Measurements from ENCODE around the gene KCNH2. TPM values are rescaled to one million over a fixed set of nuclear protein-coding genes. Genes with fewer than 3 reads are reported as not detected.
"Not testable (repeated sequence)": the region's sequence is repeated elsewhere in the genome, so short reads cannot be mapped to it uniquely, and the experiment has no call there.

The KCNH2 gene
- total RNA-seq, 2 donors from 2014 or later = 0.92 to 10.4 TPM

DNA sequence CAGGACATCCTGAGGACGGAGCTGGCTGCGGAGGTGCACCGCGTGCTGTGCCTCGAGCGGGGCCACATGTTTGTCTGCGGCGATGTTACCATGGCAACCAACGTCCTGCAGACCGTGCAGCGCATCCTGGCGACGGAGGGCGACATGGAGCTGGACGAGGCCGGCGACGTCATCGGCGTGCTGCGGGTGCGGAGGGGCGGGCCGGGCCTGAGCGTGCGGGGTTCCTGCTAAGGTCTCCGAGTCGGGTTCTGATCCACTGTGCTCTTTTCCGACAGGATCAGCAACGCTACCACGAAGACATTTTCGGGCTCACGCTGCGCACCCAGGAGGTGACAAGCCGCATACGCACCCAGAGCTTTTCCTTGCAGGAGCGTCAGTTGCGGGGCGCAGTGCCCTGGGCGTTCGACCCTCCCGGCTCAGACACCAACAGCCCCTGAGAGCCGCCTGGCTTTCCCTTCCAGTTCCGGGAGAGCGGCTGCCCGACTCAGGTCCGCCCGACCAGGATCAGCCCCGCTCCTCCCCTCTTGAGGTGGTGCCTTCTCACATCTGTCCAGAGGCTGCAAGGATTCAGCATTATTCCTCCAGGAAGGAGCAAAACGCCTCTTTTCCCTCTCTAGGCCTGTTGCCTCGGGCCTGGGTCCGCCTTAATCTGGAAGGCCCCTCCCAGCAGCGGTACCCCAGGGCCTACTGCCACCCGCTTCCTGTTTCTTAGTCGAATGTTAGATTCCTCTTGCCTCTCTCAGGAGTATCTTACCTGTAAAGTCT is 35.8 kb upstream of the KCNH2 start:
- DNase-seq (peak; percentile 70 to 82), ATAC-seq (peak; percentile 5)
- intact Hi-C loops (cut with DNase I, micrococcal nuclease) = no loop called here

DNA sequence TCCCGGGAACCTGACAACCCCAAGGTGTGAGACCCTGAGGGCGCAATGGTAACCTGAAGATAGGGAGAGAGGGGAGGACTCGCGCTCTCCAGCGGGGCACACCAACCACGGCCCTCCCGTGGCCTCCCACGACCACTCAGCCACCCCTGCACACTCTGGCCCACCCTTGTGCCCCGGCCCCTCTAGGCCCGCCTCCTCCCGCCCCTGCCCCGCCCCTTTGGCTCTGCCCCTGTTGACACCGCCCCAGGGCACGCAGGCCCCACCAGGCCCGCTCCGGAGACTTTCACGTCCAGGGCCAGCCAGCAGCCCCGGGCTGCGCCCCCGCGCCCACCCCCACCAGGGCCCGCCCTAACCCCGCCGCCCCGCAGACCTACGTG is 35.2 kb upstream of the KCNH2 start:
- intact Hi-C loops (cut with DNase I, micrococcal nuclease) = no loop called here
- DNase-seq = no peak
- ATAC-seq = no peak

DNA sequence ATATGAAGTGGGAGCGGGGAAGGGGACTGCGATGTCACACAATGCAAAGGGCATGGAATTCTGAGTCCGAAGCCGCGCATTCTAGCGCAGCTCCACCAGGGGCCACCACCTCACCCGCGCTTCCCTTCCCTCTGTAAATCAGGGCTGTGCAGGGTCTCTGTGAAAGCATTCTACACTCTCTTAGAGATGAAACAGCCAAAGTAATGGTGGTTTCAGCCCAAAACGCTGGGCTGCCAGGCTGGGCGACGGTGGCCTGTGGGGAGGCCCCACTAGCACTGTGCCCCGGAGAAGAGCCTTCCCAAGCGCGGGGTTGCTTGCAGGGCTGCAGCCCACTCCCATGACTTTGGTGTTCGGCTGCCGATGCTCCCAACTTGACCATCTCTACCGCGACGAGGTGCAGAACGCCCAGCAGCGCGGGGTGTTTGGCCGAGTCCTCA is 34.8 kb upstream of the KCNH2 start:
- ATAC-seq (no peak), DNase-seq (no peak)
- intact Hi-C loops (cut with DNase I, micrococcal nuclease) = no loop called here

DNA sequence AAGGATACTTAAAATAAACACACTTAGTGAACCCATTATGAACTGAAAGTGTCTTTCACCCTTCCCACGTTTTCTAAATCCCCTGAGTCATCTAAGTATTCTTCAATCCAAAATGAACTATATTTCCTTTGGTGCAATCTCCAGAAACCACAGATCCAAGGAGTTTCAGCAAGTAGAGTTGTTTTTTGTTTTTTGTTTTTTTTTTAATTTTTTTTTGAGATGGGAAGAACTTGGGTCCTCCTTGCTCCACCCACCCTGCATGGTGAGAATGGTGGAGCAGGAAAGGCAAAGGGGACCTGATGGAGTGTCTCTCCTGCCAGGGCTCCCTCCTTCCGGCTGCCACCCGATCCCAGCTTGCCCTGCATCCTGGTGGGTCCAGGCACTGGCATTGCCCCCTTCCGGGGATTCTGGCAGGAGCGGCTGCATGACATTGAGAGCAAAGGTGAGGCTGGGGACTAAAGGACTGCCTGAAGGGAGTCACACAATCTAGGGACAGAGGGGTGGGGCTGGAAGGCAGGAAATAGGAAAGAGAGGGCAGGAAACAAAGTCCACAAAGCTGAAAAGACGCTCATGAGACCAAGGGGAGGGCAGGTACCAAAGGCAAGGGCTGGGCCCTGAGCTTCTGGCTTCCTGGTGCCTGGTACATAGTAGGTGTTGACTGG is 34.0 kb upstream of the KCNH2 start:
- intact Hi-C loops (cut with DNase I, micrococcal nuclease) = no loop called here
- peak; percentile 46 to 74 for DNase-seq
- peak; percentile 87 for ATAC-seq

DNA sequence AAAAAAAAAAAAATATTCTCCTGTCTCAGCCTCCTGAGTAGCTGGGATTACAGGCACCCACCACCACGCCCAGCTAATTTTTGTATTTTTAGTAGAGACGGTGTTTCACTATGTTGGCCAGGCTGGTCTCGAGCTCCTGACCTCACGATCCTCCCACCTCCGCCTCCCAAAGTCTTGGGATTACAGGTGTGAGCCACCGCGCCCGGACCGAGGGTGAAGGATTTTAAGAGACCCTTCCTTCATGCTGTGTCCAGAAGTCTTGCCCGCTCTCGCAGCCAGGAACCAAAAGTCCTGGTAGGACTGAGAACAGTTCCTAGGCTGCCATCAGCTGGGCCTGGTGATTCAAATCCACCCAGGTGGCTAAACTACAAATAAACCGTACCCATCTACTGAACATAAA is 33.5 kb upstream of the KCNH2 start:
- not testable (repeated sequence) for ATAC-seq

DNA sequence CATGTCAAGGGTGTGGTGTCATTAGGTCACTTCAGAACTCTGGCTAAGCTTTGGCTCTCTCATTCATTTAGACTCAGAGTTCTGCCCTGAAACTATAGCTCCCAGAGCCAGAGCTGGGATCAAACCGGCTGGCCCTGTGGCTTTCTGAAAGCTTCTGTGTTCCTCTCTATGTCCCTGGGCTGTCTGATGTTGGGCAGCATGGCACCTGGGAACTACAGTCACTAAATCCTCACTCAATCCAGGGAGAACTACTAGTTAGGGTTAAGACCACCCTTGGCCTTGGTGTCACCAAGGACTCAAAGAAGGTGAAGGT is 32.9 kb upstream of the KCNH2 start:
- no peak for ATAC-seq
- DNase-seq = no peak
- intact Hi-C loops (cut with DNase I, micrococcal nuclease) = no loop called here

More for the DNA sequence above, 33.5 kb upstream of the KCNH2 start:
- intact Hi-C loops (cut with DNase I, micrococcal nuclease); DNase-seq: not testable (repeated sequence)

DNA sequence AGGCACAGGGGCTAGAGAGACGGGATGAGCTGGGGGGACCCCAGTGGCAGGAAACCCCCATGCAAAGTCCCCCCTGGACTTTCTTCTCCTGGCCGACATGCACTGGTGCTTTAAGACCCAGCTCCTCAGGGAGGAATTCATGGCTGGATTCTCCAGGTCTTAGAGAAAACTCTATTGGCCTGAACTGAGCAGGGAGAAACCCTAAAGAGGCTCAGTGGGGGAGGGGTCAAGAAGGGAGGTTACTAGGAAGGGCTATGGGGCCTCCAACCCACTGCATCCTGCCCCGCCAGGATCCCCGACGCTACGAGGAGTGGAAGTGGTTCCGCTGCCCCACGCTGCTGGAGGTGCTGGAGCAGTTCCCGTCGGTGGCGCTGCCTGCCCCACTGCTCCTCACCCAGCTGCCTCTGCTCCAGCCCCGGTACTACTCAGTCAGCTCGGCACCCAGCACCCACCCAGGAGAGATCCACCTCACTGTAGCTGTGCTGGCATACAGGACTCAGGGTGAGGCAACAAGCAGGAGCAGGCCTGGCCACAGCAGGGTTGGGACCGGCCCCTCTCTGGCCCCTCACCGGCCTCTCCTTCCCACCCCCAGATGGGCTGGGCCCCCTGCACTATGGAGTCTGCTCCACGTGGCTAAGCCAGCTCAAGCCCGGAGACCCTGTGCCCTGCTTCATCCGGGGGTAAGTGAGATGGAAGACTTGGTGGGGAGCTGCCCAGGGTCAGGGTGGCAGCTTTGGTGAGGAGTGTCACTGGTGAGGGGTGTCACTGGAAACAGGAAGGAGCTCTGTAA is 32.4 kb upstream of the KCNH2 start:
- ATAC-seq (peak; percentile 12), DNase-seq (no peak)
- intact Hi-C loops (cut with DNase I, micrococcal nuclease) = no loop called here

DNA sequence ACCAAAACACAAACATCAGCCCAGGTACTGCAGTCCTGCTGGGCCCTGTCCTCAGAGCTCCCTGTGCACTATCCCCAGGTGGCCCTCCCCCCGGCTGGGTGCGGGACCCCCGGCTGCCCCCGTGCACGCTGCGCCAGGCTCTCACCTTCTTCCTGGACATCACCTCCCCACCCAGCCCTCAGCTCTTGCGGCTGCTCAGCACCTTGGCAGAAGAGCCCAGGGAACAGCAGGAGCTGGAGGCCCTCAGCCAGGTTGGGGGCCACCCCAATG is 31.9 kb upstream of the KCNH2 start:
- no peak for ATAC-seq
- intact Hi-C loops (cut with DNase I, micrococcal nuclease) = no loop called here
- no peak for DNase-seq

DNA sequence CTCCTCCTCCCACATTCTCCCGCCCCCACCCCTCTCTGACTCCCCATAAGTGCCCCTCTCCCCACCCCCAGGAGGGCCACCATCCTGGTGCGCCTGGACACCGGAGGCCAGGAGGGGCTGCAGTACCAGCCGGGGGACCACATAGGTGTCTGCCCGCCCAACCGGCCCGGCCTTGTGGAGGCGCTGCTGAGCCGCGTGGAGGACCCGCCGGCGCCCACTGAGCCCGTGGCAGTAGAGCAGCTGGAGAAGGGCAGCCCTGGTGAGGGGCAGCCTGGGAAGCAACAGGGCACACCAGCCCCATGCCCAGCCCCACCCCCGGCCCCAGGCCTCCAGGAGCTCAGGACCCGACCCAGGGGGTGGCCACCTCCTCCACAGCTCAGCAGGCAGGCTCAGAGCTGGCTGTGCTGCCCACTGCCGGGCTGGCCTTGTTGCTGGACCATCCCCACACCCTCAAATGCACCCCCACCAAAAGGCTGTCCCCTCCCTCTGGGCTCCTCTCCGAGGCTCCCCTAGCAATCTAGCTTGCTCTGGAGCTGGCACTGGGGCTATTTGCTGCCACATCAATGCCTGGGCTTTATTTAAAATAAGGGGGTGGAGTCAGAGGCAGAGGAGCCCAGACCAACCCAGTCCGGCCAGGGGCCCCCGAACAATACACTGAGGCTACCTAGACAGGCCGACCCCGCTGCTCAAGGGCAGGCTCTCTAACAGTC is 31.4 kb upstream of the KCNH2 start:
- no peak for DNase-seq
- ATAC-seq = no peak
- intact Hi-C loops (cut with DNase I, micrococcal nuclease) = no loop called here

DNA sequence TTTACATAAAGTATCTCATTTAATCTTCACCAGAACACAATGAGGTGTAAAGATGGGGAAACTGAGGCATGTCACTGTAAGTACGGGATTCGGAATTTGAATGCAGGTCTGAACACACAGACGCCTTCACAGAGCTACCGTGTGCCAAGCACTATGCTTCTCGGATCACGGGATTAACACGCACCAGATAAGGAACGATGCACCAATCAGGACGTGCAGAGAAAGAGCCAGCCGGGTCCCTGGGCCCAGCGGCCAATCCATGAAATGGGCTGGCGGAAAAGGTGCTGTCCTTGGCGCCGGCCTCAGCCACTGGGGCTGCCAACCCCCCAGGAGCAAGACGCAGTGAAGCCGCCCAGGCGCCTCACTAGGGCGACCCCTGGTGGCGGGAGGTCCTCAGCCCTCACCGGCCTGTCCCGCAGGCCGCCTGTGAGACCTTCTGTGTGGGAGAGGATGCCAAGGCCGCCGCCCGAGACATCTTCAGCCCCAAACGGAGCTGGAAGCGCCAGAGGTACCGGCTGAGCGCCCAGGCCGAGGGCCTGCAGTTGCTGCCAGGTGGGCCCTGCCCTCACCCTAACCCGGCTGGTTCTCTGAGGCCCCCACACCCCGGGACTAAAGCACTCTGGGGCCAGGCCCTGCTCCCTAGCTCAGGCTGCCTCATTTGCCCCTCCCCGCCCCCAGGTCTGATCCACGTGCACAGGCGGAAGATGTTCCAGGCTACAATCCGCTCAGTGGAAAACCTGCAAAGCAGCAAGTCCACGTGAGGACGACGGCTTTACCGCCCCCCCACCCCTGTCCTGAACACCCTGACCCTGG is 30.6 kb upstream of the KCNH2 start:
- DNase-seq (peak; percentile 53 to 81), ATAC-seq (peak; percentile 33)
- intact Hi-C loops (cut with DNase I, micrococcal nuclease) = no loop called here

DNA sequence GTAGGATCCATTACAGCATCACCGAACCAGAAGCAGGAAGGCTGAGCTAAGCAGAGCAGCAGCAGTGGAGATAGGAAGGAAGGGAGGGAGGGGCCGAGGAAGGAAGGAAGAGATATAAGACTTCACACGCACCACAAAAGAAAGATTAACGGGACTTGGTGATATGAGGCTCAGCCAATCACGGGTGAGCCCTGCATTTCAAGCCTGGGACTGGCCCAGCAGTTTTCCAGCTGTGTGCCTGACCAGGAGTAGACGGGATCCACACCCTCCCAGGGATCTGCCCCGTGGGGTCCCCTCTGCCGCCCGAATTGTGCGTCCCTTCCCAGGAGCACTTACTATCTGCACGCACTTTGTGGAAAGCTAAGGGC is 30.0 kb upstream of the KCNH2 start:
- no peak for ATAC-seq

DNA sequence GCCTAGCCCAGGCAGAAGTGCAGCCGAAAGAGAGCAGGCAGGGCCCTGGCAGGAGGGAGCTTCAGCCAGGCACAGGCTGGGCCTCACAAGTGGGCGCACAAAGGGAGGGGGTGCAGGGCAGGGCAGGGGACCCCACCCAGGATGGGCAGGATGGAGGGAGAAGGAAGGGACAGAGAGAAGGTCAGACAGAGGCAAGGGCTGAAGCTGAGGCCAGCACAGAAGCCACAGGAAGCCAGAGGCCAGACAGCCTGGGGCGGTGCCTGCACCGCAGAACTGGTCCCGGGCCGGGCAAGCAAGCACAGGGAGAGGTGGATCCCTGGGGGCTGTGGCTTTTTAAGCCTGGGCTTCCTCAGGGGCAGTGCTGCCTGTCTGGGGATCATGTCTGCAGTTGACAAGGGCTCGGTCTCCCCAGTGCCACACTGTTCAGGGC is 29.4 kb upstream of the KCNH2 start:
- intact Hi-C loops (cut with DNase I, micrococcal nuclease) = no loop called here
- ATAC-seq (no peak), DNase-seq (no peak)

More for the DNA sequence above, 30.0 kb upstream of the KCNH2 start:
- no peak for DNase-seq
- intact Hi-C loops (cut with DNase I, micrococcal nuclease) = no loop called here

DNA sequence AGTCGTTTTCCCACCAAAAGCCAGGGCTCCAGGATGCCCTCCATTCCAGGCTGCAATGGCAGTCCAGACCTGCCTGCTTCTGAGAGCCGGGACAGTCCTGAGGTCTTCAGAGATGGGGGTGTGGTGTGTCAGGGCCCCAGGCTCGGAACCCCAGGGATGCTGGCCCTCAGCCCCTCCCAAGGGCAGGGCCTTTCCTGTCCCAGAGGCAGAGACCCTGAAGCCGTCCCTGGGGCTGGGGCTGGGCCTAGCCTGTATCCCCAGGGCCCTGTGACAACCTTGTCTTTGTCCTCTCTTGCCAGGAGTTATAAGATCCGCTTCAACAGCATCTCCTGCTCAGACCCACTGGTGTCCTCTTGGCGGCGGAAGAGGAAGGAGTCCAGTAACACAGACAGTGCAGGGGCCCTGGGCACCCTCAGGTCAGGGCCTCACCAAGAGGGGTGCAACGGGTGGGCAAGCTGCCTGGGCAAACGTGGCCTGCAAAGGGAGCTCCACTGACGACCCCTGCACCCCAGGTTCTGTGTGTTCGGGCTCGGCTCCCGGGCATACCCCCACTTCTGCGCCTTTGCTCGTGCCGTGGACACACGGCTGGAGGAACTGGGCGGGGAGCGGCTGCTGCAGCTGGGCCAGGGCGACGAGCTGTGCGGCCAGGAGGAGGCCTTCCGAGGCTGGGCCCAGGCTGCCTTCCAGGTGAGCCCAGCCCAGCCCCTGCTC is 28.6 kb upstream of the KCNH2 start:
- ATAC-seq (no peak), DNase-seq (no peak)
- intact Hi-C loops (cut with DNase I, micrococcal nuclease) = no loop called here

DNA sequence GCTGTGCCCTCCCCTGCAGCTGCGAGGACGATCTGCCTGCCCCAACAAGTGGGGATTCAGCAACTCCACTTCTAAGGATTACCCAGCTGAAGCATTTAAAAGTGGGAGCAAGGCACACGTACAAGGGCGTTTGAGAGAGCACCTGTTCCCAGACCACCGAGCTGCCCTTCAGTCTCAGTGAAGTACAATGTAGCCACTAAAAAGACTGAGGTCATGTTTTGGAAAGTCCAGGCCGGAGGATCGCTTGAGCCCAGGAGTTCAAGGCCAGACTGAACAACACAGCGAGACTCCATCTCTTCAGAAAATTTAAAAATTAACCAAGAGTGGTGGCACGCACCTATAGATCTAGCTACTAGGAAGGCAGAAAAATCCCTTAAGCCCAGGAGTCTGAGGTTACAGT is 27.4 kb upstream of the KCNH2 start:
- ATAC-seq (no peak), DNase-seq (no peak)
- intact Hi-C loops (cut with DNase I, micrococcal nuclease) = no loop called here

DNA sequence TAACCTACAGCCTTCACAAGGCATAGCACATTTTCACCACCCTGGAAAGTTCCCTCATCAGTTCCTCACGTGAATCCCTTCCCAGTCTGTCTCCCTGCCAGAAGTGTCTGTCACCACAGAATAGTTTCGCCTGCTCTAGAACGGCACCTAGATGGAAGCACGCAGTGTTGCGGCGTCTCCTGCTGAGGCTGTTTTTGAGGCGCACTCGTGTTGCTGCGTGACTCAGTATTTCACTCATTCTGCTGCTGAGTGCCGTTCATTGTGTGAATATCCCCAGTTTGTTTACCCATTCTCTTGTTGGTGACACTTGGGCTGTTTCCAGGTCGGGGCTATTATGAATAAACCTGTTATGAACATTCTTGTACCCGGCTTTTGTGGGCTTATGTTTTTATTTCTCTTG is 25.5 kb upstream of the KCNH2 start:
- ATAC-seq = peak; percentile 62
- intact Hi-C loops (cut with DNase I, micrococcal nuclease) = no loop called here
- DNase-seq = no peak

DNA sequence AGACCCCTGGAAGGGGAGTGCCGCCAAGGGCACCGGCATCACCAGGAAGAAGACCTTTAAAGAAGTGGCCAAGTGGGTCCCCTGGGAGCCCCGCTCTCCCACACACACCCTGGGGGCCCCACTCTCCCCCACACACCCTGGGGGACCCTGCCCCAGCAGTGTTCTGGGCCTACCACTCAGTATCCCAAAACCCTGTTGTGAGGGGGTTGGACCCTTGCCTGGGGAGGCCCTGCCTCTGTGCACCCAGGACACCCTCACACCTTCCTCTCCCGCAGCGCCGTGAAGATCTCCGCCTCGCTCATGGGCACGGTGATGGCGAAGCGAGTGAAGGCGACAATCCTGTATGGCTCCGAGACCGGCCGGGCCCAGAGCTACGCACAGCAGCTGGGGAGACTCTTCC is 23.4 kb upstream of the KCNH2 start:
- ATAC-seq (no peak), DNase-seq (no peak)
- intact Hi-C loops (cut with DNase I, micrococcal nuclease) = no loop called here

DNA sequence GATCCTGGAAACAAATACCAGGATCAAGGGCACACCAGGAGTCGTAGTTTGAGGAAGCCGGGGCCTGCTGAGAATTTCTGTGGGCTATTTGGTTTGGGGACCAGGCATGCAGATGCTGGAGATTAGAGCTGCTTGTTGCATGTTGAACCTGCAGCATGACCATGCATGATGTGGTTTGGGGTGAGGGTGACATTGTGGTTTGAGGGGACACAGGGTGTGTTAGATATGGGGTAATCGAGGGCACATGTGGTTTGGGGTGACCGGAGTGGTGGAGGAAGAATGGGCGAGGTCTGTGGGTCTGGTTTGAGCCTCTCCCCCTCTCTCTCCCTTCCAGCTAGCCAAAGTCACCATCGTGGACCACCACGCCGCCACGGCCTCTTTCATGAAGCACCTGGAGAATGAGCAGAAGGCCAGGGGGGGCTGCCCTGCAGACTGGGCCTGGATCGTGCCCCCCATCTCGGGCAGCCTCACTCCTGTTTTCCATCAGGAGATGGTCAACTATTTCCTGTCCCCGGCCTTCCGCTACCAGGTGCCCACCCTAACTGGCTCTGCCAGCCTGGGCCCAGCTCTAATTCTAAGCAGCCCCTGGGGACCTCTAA is 22.9 kb upstream of the KCNH2 start:
- intact Hi-C loops (cut with DNase I, micrococcal nuclease) = no loop called here
- DNase-seq = no peak
- no peak for ATAC-seq

Measured in left colon (tissue), 2 donors.